GM12801 (cell line): Measurements from ENCODE around the gene ILDR1.

ENCODE experiments used
- CTCF ChIP-seq: IDR thresholded peaks from one replicate; pipeline ENCODE4 v1.5.1; 2011; ENCODE audit warnings: control low read depth; ENCODE audit not compliant: insufficient read length; ENCODE audit errors: extremely low read depth

Gene ILDR1

GRCh38 chr3:122013448-122013925, 8.6 kb downstream of the ILDR1 start:
- no peak for TF ChIP-seq CTCF

GRCh38 chr3:122012821-122013220, 9.2 kb downstream of the ILDR1 start:
- no peak for TF ChIP-seq CTCF

DNA sequence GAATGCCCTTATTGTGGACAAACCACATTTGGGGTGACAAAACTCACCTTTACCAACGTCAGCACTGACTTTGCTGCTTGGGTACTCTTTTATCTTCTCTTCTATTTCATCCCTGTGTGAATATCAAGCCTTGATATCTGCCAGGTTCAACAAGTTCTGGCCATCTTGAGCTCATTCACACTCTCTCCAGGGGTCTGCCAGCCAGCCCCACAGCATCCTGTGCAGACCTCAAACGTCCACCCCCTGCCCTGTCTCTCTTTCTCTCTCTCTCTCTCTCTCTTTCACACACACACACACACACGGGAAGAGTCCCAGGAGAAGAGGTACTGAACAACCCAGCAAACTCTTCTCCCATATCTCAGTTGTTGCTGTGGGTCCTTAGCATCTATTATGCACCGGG, 10.7 kb downstream of the ILDR1 start:
- TF ChIP-seq CTCF, result no peak

DNA sequence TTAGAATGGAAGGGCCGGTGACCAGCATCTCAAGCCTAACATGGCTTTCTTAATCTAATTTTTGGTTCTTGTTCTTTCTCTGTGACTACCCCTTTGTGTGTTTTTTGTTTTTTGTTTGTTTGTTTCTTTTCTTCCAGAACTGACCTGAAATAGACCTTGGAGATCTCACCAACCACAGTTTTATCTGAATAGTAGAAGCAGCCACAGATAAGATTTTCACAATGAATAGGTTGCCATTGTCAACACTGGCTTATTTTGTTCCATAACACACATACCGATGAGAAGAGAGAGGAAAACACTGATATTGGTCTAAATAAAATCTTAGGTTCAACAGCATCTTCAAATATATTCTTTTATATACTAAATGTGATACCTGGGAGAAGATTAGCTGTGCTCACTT, 11.5 kb downstream of the ILDR1 start:
- TF ChIP-seq CTCF, result no peak

DNA sequence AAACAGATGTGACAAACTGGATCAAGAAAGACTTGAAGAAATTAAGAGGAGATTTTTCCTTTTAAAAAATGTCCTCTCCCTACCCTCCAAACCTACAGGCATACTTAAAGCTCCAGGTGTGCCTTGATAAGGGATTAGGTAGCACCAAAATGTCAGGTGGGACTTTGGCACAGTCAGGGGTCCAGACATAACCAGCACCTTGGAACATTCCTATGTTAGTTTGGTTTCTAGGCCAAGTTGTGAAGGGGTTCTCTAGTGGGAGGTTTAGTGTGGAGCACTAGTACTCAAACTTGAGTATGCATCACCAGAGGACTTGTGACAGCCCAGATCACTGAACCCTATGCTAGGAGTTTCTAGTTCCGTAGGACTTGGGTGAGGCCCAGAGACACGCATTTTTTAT, 13.9 kb downstream of the ILDR1 start:
- no peak for TF ChIP-seq CTCF

DNA sequence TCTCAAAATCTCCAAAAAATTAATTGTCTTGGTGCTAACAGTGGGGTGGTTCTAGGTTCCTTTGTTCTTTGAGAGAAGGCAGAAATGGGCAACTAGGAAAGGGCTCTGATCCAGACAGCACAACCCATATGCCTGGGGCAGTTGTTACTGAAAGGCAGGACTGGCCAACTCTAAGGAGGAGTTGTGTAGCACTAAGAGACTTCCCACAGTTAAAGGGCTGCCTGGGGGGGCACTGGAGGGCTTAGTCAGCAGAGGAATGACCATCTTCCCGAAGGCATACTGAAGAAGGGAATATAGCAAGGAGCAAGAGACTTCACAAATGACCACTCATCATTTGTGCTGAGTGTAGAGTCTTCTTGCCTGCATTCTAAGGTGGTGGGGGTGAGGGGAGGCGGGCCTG, 15.8 kb downstream of the ILDR1 start:
- no peak for TF ChIP-seq CTCF

GRCh38 chr3:122004991-122005565, 17.0 kb downstream of the ILDR1 start:
- TF ChIP-seq CTCF, result no peak
